NCI-H2227 (cell line): ENCODE data around the gene TSTD2.
"Not testable (repeated sequence)": the region's sequence is repeated elsewhere in the genome, so short reads cannot be mapped to it uniquely, and the experiment has no call there.

Source experiments
- DNase-seq: peaks from one replicate; lab custom pipeline; 2025; ENCODE audit not compliant: unreplicated experiment; lab: John Stamatoyannopoulos, UW

Gene TSTD2

GRCh38 chr9:97593960-97594359 lies 39.2 kb downstream of the TSTD2 start:
- no peak for DNase-seq

GRCh38 chr9:97592126-97592525 lies 41.0 kb downstream of the TSTD2 start:
- DNase-seq: no peak

GRCh38 chr9:97591535-97591934 lies 41.6 kb downstream of the TSTD2 start:
- no peak for DNase-seq

GRCh38 chr9:97586909-97587308 lies 46.3 kb downstream of the TSTD2 start:
- not testable (repeated sequence) for DNase-seq

- not testable (repeated sequence) for DNase-seq
These were observed 48.4 kb downstream of the TSTD2 start for GRCh38 chr9:97584778-97585177.

GRCh38 chr9:97581590-97581989 lies 51.6 kb downstream of the TSTD2 start:
- not testable (repeated sequence) for DNase-seq

- DNase-seq: no peak
These were observed 53.3 kb downstream of the TSTD2 start for GRCh38 chr9:97579914-97580313.

- no peak for DNase-seq
These were observed 54.3 kb downstream of the TSTD2 start for GRCh38 chr9:97578846-97579245.

GRCh38 chr9:97577051-97577450 lies 56.1 kb downstream of the TSTD2 start:
- no peak for DNase-seq

- DNase-seq: no peak
These were observed 57.4 kb downstream of the TSTD2 start for GRCh38 chr9:97575673-97576200.

- DNase-seq: not testable (repeated sequence)
These were observed 58.1 kb downstream of the TSTD2 start for GRCh38 chr9:97574921-97575672.

GRCh38 chr9:97574101-97574571 lies 59.0 kb downstream of the TSTD2 start:
- not testable (repeated sequence) for DNase-seq

GRCh38 chr9:97573482-97574073 lies 59.6 kb downstream of the TSTD2 start:
- no peak for DNase-seq

GRCh38 chr9:97572892-97573365 lies 60.2 kb downstream of the TSTD2 start:
- DNase-seq: no peak

- no peak for DNase-seq
These were observed 60.8 kb downstream of the TSTD2 start for GRCh38 chr9:97572196-97572891.

GRCh38 chr9:97571664-97572063 lies 61.5 kb downstream of the TSTD2 start:
- DNase-seq: no peak

GRCh38 chr9:97570899-97571298 lies 62.3 kb downstream of the TSTD2 start:
- DNase-seq: no peak

GRCh38 chr9:97568461-97569275 lies 64.5 kb downstream of the TSTD2 start:
- no peak for DNase-seq

GRCh38 chr9:97567894-97568202 lies 65.3 kb downstream of the TSTD2 start:
- DNase-seq: no peak

GRCh38 chr9:97567182-97567893 lies 65.8 kb downstream of the TSTD2 start:
- no peak for DNase-seq
